CD4-positive, alpha-beta T cell treated with Interferon alpha-2 for 1 hour (primary cell): ENCODE measurements around the gene TMPRSS11F.

Source experiments
- DNase-seq, 2 donors: peaks; one replicate each; pipeline ENCODE4 v3.0.0-alpha.2; 2020 to 2022

The TMPRSS11F gene

GRCh38 chr4:68076194-68076593 is 53.5 kb downstream of the TMPRSS11F start:
- DNase-seq = no peak

GRCh38 chr4:68074397-68074796 is 55.3 kb downstream of the TMPRSS11F start:
- no peak for DNase-seq

DNA sequence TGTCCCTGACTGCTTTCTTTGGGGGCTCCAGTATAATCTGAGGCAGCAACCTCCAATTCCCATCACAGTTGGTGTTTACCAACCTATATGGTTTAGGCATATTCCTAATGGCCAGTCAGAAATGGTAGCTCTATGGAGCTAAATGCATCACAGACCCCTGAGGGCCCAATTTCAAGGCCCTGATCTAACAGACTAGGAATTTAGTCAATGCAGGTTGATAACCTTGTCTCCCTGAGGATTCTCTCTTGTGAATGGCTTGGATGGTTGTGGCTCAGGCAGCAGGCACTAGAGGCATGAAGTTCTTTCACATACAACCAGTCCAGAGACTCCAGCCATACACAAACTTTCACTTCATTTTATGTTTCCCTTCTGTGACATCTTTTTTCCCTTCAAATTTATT is 59.4 kb downstream of the TMPRSS11F start:
- DNase-seq = no peak

DNA sequence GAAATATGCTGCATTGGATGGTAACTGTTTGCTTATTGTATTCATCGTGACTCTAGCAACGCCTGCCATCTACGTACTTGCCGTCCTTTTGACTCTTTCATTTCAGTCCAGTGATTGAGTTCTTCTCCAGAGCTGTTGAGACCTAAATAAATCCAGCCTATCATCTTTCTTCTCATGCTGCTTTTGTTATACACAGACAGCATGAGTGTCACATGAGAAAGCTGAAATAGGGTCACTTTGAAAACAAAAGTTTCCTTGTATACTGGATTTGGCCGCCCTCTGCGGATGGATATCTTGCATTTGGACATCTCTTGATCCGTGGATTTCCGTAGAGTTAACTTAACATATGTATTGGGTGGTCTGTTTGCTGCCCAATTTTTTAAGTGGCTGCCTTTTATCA is 67.2 kb downstream of the TMPRSS11F start:
- DNase-seq = no peak

- DNase-seq = no peak
Observed at GRCh38 chr4:68038272-68038671, 91.4 kb downstream of the TMPRSS11F start.

GRCh38 chr4:68021185-68021584 is 108.5 kb downstream of the TMPRSS11F start:
- DNase-seq = no peak

DNA sequence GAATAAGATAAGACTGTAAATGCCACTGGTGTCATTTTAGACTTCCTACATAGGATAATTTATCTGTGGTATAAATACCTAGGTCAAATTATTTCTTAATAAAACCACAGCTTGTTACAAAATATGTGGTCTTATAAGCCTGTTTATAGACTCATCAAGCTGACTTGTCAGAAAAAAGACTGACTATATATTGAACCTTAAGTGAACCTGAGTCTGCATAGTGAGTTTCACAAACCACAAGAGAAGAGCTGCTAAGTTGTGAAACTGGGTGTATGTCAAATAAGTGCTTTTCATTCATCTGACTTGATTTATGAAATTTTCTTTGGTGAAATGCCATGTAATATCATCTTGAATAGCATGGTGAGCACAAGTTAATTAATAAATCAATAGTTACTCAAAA is 118.0 kb downstream of the TMPRSS11F start:
- no peak for DNase-seq
